Panc1 (cell line): ENCODE data around the gene FNIP2. TPM values are rescaled to one million over a fixed set of nuclear protein-coding genes. Genes with fewer than 3 reads are reported as not detected.
A peak's percentile ranks its signal among the peaks of the same experiment; 100 is the strongest.

ENCODE experiments used
- ATAC-seq: fragments of 200-7000 bp; cut with Tn5 transposase; 2 replicates; pipeline ENCODE4 v1.9.1; 2020; ENCODE audit warnings: mild to moderate bottlenecking, moderate library complexity
- BruUV-seq: library from RNA; stranded (reverse); fragments of 400-500 nt; replicated peaks from 2 replicates; lab custom pipeline; 2021; lab: Mats Ljungman, UMichigan
- CTCF ChIA-PET: fragments of 300-600 bp; sonication (Branson Sonifier 250); formaldehyde crosslinking; loops from one replicate; lab custom pipeline; 2022; ENCODE audit warnings: antibody characterized with exemption; lab: Charles Lee
- POLR2A ChIA-PET: fragments of 300-600 bp; sonication (Branson Sonifier 250); formaldehyde crosslinking; loops from one replicate; lab custom pipeline; 2022; ENCODE audit warnings: antibody characterized with exemption; lab: Charles Lee
- DNase-seq: peaks from one replicate; pipeline ENCODE4 v3.0.0-alpha.2; 2010; ENCODE audit warnings: low read depth, low spot score
- H3K27ac ChIP-seq: 2 replicates; pipeline ENCODE4 v1.5.1; 2011; ENCODE audit warnings: mild to moderate bottlenecking, low read length, inconsistent platforms
- H3K27me3 ChIP-seq: fragments of 200-500 bp; sonication (Bioruptor generic); 2 replicates; pipeline ENCODE4 v1.6.0; 2014; ENCODE audit warnings: low read length, inconsistent platforms; ENCODE audit not compliant: control insufficient read depth, insufficient read depth
- H3K36me3 ChIP-seq: fragments of 200-500 bp; sonication (Bioruptor generic); 2 replicates; pipeline ENCODE4 v1.5.1; 2014; ENCODE audit warnings: inconsistent platforms, mild to moderate bottlenecking, low read length, moderate library complexity; ENCODE audit not compliant: control insufficient read depth, insufficient read depth
- H3K4me1 ChIP-seq: 2 replicates; pipeline ENCODE4 v1.5.1; 2011; ENCODE audit warnings: inconsistent platforms, mild to moderate bottlenecking, low read length, moderate library complexity; ENCODE audit not compliant: control insufficient read depth, insufficient read depth
- H3K4me3 ChIP-seq, 2 experiments: 2 replicates each; pipeline ENCODE4 v1.5.1; 2011 to 2012; ENCODE audit warnings: low read depth in 2 of 2, low read length in 2 of 2, mild to moderate bottlenecking in 2 of 2, inconsistent platforms in 1 of 2, moderate library complexity in 1 of 2
- H3K9me3 ChIP-seq: fragments of 200-500 bp; sonication (Bioruptor generic); 2 replicates; pipeline ENCODE4 v1.5.1; 2014; ENCODE audit warnings: low read depth, mild to moderate bottlenecking, inconsistent platforms, low read length, moderate library complexity; ENCODE audit not compliant: control insufficient read depth, insufficient read depth
- CTCF ChIP-seq: fragments of 450-650 bp; IDR thresholded peaks from 2 replicates; pipeline ENCODE4 v1.5.1; 2017; ENCODE audit warnings: mild to moderate bottlenecking
- POLR2AphosphoS5 ChIP-seq: IDR thresholded peaks from 2 replicates; pipeline ENCODE4 v1.6.1; 2012; ENCODE audit warnings: mild to moderate bottlenecking, low read depth, low read length, moderate library complexity
- REST ChIP-seq, 2 experiments: IDR thresholded peaks; 2 replicates each; pipeline ENCODE4 v1.6.1; 2011 to 2012; ENCODE audit warnings: low read depth in 2 of 2, control low read depth in 1 of 2, low read length in 1 of 2, mild to moderate bottlenecking in 1 of 2, moderate library complexity in 1 of 2; ENCODE audit not compliant: insufficient read depth in 1 of 2
- SIN3A ChIP-seq: IDR thresholded peaks from 2 replicates; pipeline ENCODE4 v1.6.1; 2012; ENCODE audit warnings: low read depth, mild to moderate bottlenecking, low read length, moderate library complexity, borderline replicate concordance; ENCODE audit not compliant: insufficient read depth
- TCF7L2 ChIP-seq: IDR thresholded peaks from 2 replicates; pipeline ENCODE4 v1.6.1; 2011; ENCODE audit warnings: mild to moderate bottlenecking, low read depth, low read length, inconsistent platforms
- in situ Hi-C: cut with HindIII; loops from 2 replicates; pipeline ENCODE4 v1.10.0; 2016; ENCODE audit warnings: low sequenced_read_pairs, low pct_unique_long_range_greater_than_20kb
- intact Hi-C: fragments of 100-400 bp; cut with micrococcal nuclease; formaldehyde crosslinking; loops from one replicate; pipeline ENCODE4 v1.10.0; 2022; ENCODE audit not compliant: unreplicated experiment
- total RNA-seq: library from RNA; stranded (reverse); gene quantifications from one replicate; pipeline ENCODE4 v1.2.1, GENCODE V29; 2021; ENCODE audit not compliant: unreplicated experiment

FNIP2 gene
- total RNA-seq, 1 experiment from 2014 or later, result 17.7 TPM

GRCh38 chr4:158871335-158871724 is 102.5 kb downstream of the FNIP2 start:
- CTCF ChIA-PET, result no interaction called here

GRCh38 chr4:158873795-158874401 is 105.1 kb downstream of the FNIP2 start:
- Histone ChIP-seq H3K4me3 (no peak overlapping the region), H3K27me3 (no peaks in the 10 kb centered on the region), H3K4me1 (no peaks in the 10 kb centered on the region; the same call in none of the 2 replicates), H3K9me3 (no peaks in the 10 kb centered on the region), H3K27ac (no peak overlapping the region), H3K36me3 (no peaks in the 10 kb centered on the region)
- POLR2A ChIA-PET, result no interaction called here
- BruUV-seq, result no TSS peak
- in situ Hi-C loops (no loop called here), intact Hi-C loops (loop anchor here (10.0 kb wide), 1 partner anchor 231 kb away; the partner anchor contains the start of gene RAPGEF2)
- CTCF ChIA-PET, result no interaction called here
- ATAC-seq, result peak; percentile 93
- DNase-seq, result peak; percentile 79
- TF ChIP-seq REST (IDR thresholded peaks at IDR 0.05; ENCODE audit: insufficient read depth in 1 of 2, low read depth in 2 of 2, low read length in 1 of 2), result no peak
- TF ChIP-seq CTCF, result no peak
- no peak for TF ChIP-seq SIN3A
- TF ChIP-seq TCF7L2, result peak; percentile 31; the same call in 1 of the 2 replicates

More at GRCh38 chr4:158871335-158871724, 102.5 kb downstream of the FNIP2 start:
- H3K36me3 ChIP-seq, result no peaks in the 10 kb centered on the region
- in situ Hi-C loops (no loop called here), intact Hi-C loops (loop anchor here (10.0 kb wide), 1 partner anchor 233 kb away; the partner anchor contains the start of gene RAPGEF2)
- H3K27ac ChIP-seq, result no peak overlapping the region
- DNase-seq, result no peak
- POLR2A ChIA-PET, result no interaction called here
- BruUV-seq, result no TSS peak
- no peaks in the 10 kb centered on the region for H3K27me3 ChIP-seq
- no peak overlapping the region for H3K4me3 ChIP-seq
- no peak for TF ChIP-seq REST (IDR thresholded peaks at IDR 0.05; ENCODE audit: insufficient read depth in 1 of 2, low read depth in 2 of 2, low read length in 1 of 2)
- no peak for TF ChIP-seq TCF7L2
- no peak for TF ChIP-seq CTCF
- TF ChIP-seq POLR2AphosphoS5, result no peak
- no peak for ATAC-seq
- H3K9me3 ChIP-seq, result no peaks in the 10 kb centered on the region
- no peaks in the 10 kb centered on the region; the same call in none of the 2 replicates for H3K4me1 ChIP-seq
